H9 (cell line): ENCODE data around the gene METTL3. TPM values are rescaled to one million over a fixed set of nuclear protein-coding genes. Genes with fewer than 3 reads are reported as not detected.

Source experiments
- DNase-seq: peaks from one replicate; pipeline ENCODE4 v3.0.0-alpha.2; 2017
- H2AFZ ChIP-seq: one replicate; pipeline ENCODE4 v1.6.1; 2013; ENCODE audit warnings: mild to moderate bottlenecking, low read length, control low read depth, moderate library complexity
- H2AK5ac ChIP-seq: 2 replicates; pipeline ENCODE4 v1.6.1; 2013; ENCODE audit warnings: low read length, control low read depth, mixed read lengths; ENCODE audit not compliant: insufficient read length
- H2BK120ac ChIP-seq: one replicate; pipeline ENCODE4 v1.6.1; 2013; ENCODE audit warnings: low read depth, mild to moderate bottlenecking, low read length, control low read depth, inconsistent platforms; ENCODE audit not compliant: poor library complexity, severe bottlenecking
- H2BK12ac ChIP-seq: 2 replicates; pipeline ENCODE4 v1.6.1; 2013; ENCODE audit warnings: low read length, control low read depth, mixed read lengths, low read depth; ENCODE audit not compliant: insufficient read length
- H2BK15ac ChIP-seq: 2 replicates; pipeline ENCODE4 v1.6.1; 2013; ENCODE audit warnings: low read depth, low read length, control low read depth
- H2BK20ac ChIP-seq: one replicate; pipeline ENCODE4 v1.6.1; 2013; ENCODE audit warnings: low read depth, mild to moderate bottlenecking, low read length, control low read depth, inconsistent platforms; ENCODE audit not compliant: poor library complexity, severe bottlenecking
- H2BK5ac ChIP-seq: 2 replicates; pipeline ENCODE4 v1.6.1; 2013; ENCODE audit warnings: low read length, control low read depth, mixed read lengths; ENCODE audit not compliant: insufficient read length
- H3K14ac ChIP-seq: 2 replicates; pipeline ENCODE4 v1.6.1; 2013; ENCODE audit warnings: low read length, control low read depth; ENCODE audit not compliant: insufficient read depth
- H3K18ac ChIP-seq: 2 replicates; pipeline ENCODE4 v1.6.1; 2013; ENCODE audit warnings: low read depth, mild to moderate bottlenecking, mixed read lengths, low read length, control low read depth; ENCODE audit not compliant: insufficient read length
- H3K23ac ChIP-seq: 2 replicates; pipeline ENCODE4 v1.6.1; 2013; ENCODE audit warnings: low read length, control low read depth, mixed read lengths, low read depth; ENCODE audit not compliant: insufficient read length
- H3K23me2 ChIP-seq: 2 replicates; pipeline ENCODE4 v1.6.1; 2013; ENCODE audit warnings: low read depth, mild to moderate bottlenecking, mixed read lengths, low read length, control low read depth; ENCODE audit not compliant: insufficient read length, poor library complexity, severe bottlenecking
- H3K27ac ChIP-seq: 2 replicates; pipeline ENCODE4 v1.5.1; 2013; ENCODE audit warnings: low read length, control low read depth, mixed read lengths, low read depth; ENCODE audit not compliant: insufficient read length
- H3K27me3 ChIP-seq: 2 replicates; pipeline ENCODE4 v1.6.1; 2013; ENCODE audit warnings: low read length, control low read depth, inconsistent platforms; ENCODE audit not compliant: insufficient read depth
- H3K4ac ChIP-seq: 2 replicates; pipeline ENCODE4 v1.6.1; 2013; ENCODE audit warnings: low read depth, mild to moderate bottlenecking, control low read depth, inconsistent platforms, low read length, moderate library complexity
- H3K4me1 ChIP-seq: 2 replicates; pipeline ENCODE4 v1.6.1; 2013; ENCODE audit warnings: low read length, control low read depth, inconsistent platforms; ENCODE audit not compliant: insufficient read depth
- H3K4me2 ChIP-seq: 2 replicates; pipeline ENCODE4 v1.6.1; 2013; ENCODE audit warnings: low read length, control low read depth, mixed read lengths; ENCODE audit not compliant: insufficient read length, insufficient read depth
- H3K56ac ChIP-seq: 2 replicates; pipeline ENCODE4 v1.6.1; 2013; ENCODE audit warnings: low read depth, mild to moderate bottlenecking, mixed read lengths, low read length, control low read depth; ENCODE audit not compliant: insufficient read length
- H3K79me1 ChIP-seq: 2 replicates; pipeline ENCODE4 v1.6.1; 2013; ENCODE audit warnings: low read depth, mild to moderate bottlenecking, moderate library complexity, low read length, control low read depth, inconsistent platforms; ENCODE audit not compliant: insufficient read depth, poor library complexity, severe bottlenecking
- H3K79me2 ChIP-seq: 2 replicates; pipeline ENCODE4 v1.6.1; 2013; ENCODE audit warnings: low read length, control low read depth, inconsistent platforms; ENCODE audit not compliant: insufficient read depth
- H3K9ac ChIP-seq: 2 replicates; pipeline ENCODE4 v1.6.1; 2013; ENCODE audit warnings: low read length, control low read depth, mixed read lengths; ENCODE audit not compliant: insufficient read length; ENCODE audit errors: extremely low read depth
- H3K9me3 ChIP-seq: one replicate; pipeline ENCODE4 v1.6.1; 2013; ENCODE audit warnings: low read depth, low read length, inconsistent platforms; ENCODE audit not compliant: control insufficient read depth
- H3T11ph ChIP-seq: one replicate; pipeline ENCODE4 v1.6.1; 2013; ENCODE audit warnings: mild to moderate bottlenecking, low read length, control low read depth, inconsistent platforms
- H4K20me1 ChIP-seq: one replicate; pipeline ENCODE4 v1.6.1; 2013; ENCODE audit not compliant: control insufficient read depth, insufficient read length, insufficient read depth
- H4K5ac ChIP-seq: 2 replicates; pipeline ENCODE4 v1.6.1; 2013; ENCODE audit warnings: low read depth, mild to moderate bottlenecking, mixed read lengths, low read length, control low read depth; ENCODE audit not compliant: insufficient read length
- H4K8ac ChIP-seq: replicated peaks from 2 replicates; pipeline ENCODE4 v1.6.1; 2013; ENCODE audit warnings: low read length, control low read depth, mixed read lengths, low read depth; ENCODE audit not compliant: insufficient read length
- H4K91ac ChIP-seq: 2 replicates; pipeline ENCODE4 v1.6.1; 2013; ENCODE audit warnings: low read depth, mild to moderate bottlenecking, moderate library complexity, mixed read lengths, low read length, control low read depth; ENCODE audit not compliant: insufficient read length
- H3K27ac Mint-ChIP-seq, 3 experiments: 2 replicates in 2 of 3; 3 replicates in 1 of 3; pipeline ENCODE4 v1.8.0; 2020 to 2021; ENCODE audit warnings: mixed read lengths in 3 of 3, mild to moderate bottlenecking in 1 of 3, moderate library complexity in 1 of 3
- H3K27me3 Mint-ChIP-seq: 2 replicates; pipeline ENCODE4 v1.8.0; 2021; ENCODE audit warnings: low read depth, mild to moderate bottlenecking, moderate library complexity, mixed read lengths
- H3K36me3 Mint-ChIP-seq, 3 experiments: 2 replicates in 2 of 3; 3 replicates in 1 of 3; pipeline ENCODE4 v1.8.0; 2020 to 2021; ENCODE audit warnings: low read depth in 3 of 3, mixed read lengths in 3 of 3; ENCODE audit not compliant: insufficient read depth in 1 of 3
- H3K4me1 Mint-ChIP-seq, 2 experiments: 2 replicates each; pipeline ENCODE4 v1.8.0; 2020; ENCODE audit warnings: mixed read lengths in 2 of 2
- H3K4me3 Mint-ChIP-seq, 2 experiments: 2 replicates in 1 of 2; 3 replicates in 1 of 2; pipeline ENCODE4 v1.8.0; 2020 to 2021; ENCODE audit warnings: mild to moderate bottlenecking in 2 of 2, mixed read lengths in 2 of 2, moderate library complexity in 1 of 2
- H3K9me3 Mint-ChIP-seq, 2 experiments: 2 replicates in 1 of 2; 3 replicates in 1 of 2; pipeline ENCODE4 v1.8.0; 2020; ENCODE audit warnings: mild to moderate bottlenecking in 2 of 2, mixed read lengths in 2 of 2, moderate library complexity in 1 of 2
- CTCF ChIP-seq: fragments of 200-600 bp; sonication (generic); conservative IDR thresholded peaks from 3 replicates; pipeline ENCODE4 v1.8.0; 2021; ENCODE audit warnings: antibody characterized with exemption, mild to moderate bottlenecking
- WGBS: extraction: QIAGEN DNeasy Blood & Tissue Kit; methylation state at CpG from one replicate; pipeline ENCODE4 v1.1.7; 2013; ENCODE audit warnings: missing lambda C conversion rate, low lambda C conversion rate, mixed read lengths; ENCODE audit not compliant: insufficient read length; ENCODE audit errors: extremely low coverage; 5-methylcytosine and 5-hydroxymethylcytosine counted together
- total RNA-seq: library from RNA; stranded (reverse); gene quantifications from 2 replicates; pipeline ENCODE4 v1.2.1, GENCODE V29; 2021

The METTL3 gene
- total RNA-seq, 1 experiment from 2014 or later = 84.1 TPM

GRCh38 chr14:21503376-21503775 lies 7.8 kb downstream of the METTL3 start:
- no peak overlapping the region for H2AK5ac ChIP-seq
- H2BK120ac ChIP-seq = no peak overlapping the region
- no peak overlapping the region for H2BK5ac ChIP-seq
- no peak overlapping the region for H3K14ac ChIP-seq
- no peak overlapping the region for H3K4me2 ChIP-seq
- Mint-ChIP-seq H3K27ac (peak overlapping the region in 2 of 3 experiments; percentile 30 to 69; a peak in 2 of 7 replicates), H3K27me3 (no peaks in the 10 kb centered on the region), H3K36me3 (peaks cover 63 to 83% (median 71%) of the 10 kb centered on the region in 3 experiments), H3K4me3 (no peak overlapping the region; a peak in 1 of 5 replicates), H3K4me1 (peaks cover 24 to 28% of the 10 kb centered on the region in 2 experiments), H3K9me3 (no peaks in the 10 kb centered on the region)
- no peaks in the 10 kb centered on the region for H3K9me3 ChIP-seq
- H3K79me1 ChIP-seq = peaks cover 3% of the 10 kb centered on the region
- H3K56ac ChIP-seq = no peak overlapping the region
- H2BK12ac ChIP-seq = no peak overlapping the region
- DNase-seq = no peak
- H3K27me3 ChIP-seq = no peaks in the 10 kb centered on the region
- H3K23ac ChIP-seq = no peak overlapping the region
- H4K20me1 ChIP-seq = no peaks in the 10 kb centered on the region
- no peak overlapping the region for H3K27ac ChIP-seq
- H4K5ac ChIP-seq = no peak overlapping the region
- H3K79me2 ChIP-seq = peaks cover 8% of the 10 kb centered on the region; the same call in 1 of the 2 replicates
- TF ChIP-seq CTCF = no peak
- H2BK15ac ChIP-seq = no peak overlapping the region
- WGBS = no CpG with 5 or more reads among the region's 4 CpGs
- H3K9ac ChIP-seq = no peak overlapping the region
- H3K4me1 ChIP-seq = no peaks in the 10 kb centered on the region; the same call in 1 of the 2 replicates
- H3T11ph ChIP-seq = no peak overlapping the region
- H4K8ac ChIP-seq = no peak overlapping the region
- H3K23me2 ChIP-seq = no peaks in the 10 kb centered on the region
- no peak overlapping the region for H4K91ac ChIP-seq
- H3K18ac ChIP-seq = no peak overlapping the region
- no peak overlapping the region for H2AFZ ChIP-seq
- no peak overlapping the region for H3K4ac ChIP-seq
- no peak overlapping the region for H2BK20ac ChIP-seq
